Thoracic aorta (tissue), 2 donors: ENCODE measurements around the gene ARHGEF11. TPM values are rescaled to one million over a fixed set of nuclear protein-coding genes. Genes with fewer than 3 reads are reported as not detected.

Source experiments
- ATAC-seq: fragments of 150-250 bp; one replicate; pipeline ENCODE4 v1.8.0; 2017; ENCODE audit warnings: low read depth; ENCODE audit not compliant: insufficient number of reproducible peaks, low FRiP score
- DNase-seq: peaks from one replicate; pipeline ENCODE4 v3.0.0-alpha.2; 2020; ENCODE audit warnings: low spot score
- H3K27ac ChIP-seq, 2 donors: fragments of 200-600 bp; sonication (generic); 1 replicate in 1 of 2; 2 replicates in 1 of 2; pipeline ENCODE4 v1.5.1; 2016; ENCODE audit warnings: mild to moderate bottlenecking in 2 of 2, moderate library complexity in 2 of 2
- H3K27me3 ChIP-seq: fragments of 200-600 bp; sonication (generic); replicated peaks from 2 replicates; pipeline ENCODE4 v1.6.0; 2016; ENCODE audit warnings: mild to moderate bottlenecking; ENCODE audit not compliant: insufficient read depth
- H3K36me3 ChIP-seq: fragments of 200-600 bp; sonication (generic); one replicate; pipeline ENCODE4 v1.5.1; 2016
- H3K4me1 ChIP-seq, 2 donors: fragments of 200-600 bp; sonication (generic); 1 replicate in 1 of 2; 2 replicates in 1 of 2; pipeline versions ENCODE4 v1.5.1 to v1.6.0; 2016; ENCODE audit warnings: low read depth in 2 of 2, mild to moderate bottlenecking in 1 of 2; ENCODE audit not compliant: control insufficient read depth in 1 of 2
- H3K4me3 ChIP-seq: fragments of 200-600 bp; sonication (generic); 2 replicates; pipeline ENCODE4 v1.5.1; 2016; ENCODE audit warnings: mild to moderate bottlenecking
- H3K9me3 ChIP-seq: fragments of 200-600 bp; sonication (generic); 2 replicates; pipeline ENCODE4 v1.5.1; 2016
- total RNA-seq, 2 donors: library from RNA; depleted of rRNA; stranded (reverse); fragments of >200 nt; gene quantifications; one replicate each; pipeline versions ENCODE4 v1.1.0 to v1.2.3, GENCODE V29; 2016
- TF ChIP-seq, protein P1 (sequence below): fragments of 200-600 bp; sonication (generic); IDR thresholded peaks from one replicate; pipeline ENCODE4 v1.5.1; 2019; ENCODE audit warnings: antibody characterized with exemption

ARHGEF11 gene
- total RNA-seq, 2 donors from 2014 or later = 40.3 to 40.6 TPM

DNA sequence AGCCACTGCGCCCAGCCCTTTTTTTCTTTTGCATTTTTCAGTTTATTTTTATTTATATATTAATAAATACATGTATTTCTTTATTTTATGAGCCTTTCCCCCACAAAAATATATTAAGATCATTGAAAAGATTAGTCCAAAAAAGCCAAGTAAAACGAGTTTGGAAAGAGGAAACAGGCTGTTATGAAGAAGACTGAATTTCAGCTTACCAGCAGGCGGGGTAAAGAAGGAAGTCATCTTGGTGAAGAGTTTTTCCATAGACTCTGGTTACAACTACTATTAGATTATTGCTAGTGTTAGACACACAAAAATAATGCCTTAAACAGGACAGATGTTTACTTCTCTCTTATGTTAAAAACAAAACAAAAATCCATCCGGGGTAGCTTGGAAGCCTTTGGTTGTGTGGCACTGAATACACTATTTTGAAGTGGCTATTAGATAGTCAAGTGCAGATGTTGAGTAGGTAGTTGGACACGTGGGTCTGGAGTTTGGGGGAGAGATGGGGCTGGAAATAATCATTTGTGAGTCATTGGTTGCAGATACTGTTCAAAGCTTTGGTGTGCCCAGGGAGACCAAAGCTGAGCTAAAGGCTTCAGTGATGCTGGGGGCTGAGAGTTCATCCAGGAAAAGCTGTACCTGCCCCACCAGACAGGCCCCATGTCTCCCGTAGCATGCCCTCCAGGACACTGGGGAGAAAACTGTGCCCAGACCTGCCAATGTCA lies 133.8 kb downstream of the ARHGEF11 start:
- Histone ChIP-seq H3K9me3 (no peaks in the 10 kb centered on the region), H3K4me1 (no peaks in the 10 kb centered on the region), H3K4me3 (no peak overlapping the region), H3K36me3 (peaks cover 4% of the 10 kb centered on the region), H3K27me3 (no peaks in the 10 kb centered on the region), H3K27ac (no peak overlapping the region)
- ATAC-seq (no peak), DNase-seq (no peak)
- TF ChIP-seq, protein P1, sequence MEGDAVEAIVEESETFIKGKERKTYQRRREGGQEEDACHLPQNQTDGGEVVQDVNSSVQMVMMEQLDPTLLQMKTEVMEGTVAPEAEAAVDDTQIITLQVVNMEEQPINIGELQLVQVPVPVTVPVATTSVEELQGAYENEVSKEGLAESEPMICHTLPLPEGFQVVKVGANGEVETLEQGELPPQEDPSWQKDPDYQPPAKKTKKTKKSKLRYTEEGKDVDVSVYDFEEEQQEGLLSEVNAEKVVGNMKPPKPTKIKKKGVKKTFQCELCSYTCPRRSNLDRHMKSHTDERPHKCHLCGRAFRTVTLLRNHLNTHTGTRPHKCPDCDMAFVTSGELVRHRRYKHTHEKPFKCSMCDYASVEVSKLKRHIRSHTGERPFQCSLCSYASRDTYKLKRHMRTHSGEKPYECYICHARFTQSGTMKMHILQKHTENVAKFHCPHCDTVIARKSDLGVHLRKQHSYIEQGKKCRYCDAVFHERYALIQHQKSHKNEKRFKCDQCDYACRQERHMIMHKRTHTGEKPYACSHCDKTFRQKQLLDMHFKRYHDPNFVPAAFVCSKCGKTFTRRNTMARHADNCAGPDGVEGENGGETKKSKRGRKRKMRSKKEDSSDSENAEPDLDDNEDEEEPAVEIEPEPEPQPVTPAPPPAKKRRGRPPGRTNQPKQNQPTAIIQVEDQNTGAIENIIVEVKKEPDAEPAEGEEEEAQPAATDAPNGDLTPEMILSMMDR = no peak

DNA sequence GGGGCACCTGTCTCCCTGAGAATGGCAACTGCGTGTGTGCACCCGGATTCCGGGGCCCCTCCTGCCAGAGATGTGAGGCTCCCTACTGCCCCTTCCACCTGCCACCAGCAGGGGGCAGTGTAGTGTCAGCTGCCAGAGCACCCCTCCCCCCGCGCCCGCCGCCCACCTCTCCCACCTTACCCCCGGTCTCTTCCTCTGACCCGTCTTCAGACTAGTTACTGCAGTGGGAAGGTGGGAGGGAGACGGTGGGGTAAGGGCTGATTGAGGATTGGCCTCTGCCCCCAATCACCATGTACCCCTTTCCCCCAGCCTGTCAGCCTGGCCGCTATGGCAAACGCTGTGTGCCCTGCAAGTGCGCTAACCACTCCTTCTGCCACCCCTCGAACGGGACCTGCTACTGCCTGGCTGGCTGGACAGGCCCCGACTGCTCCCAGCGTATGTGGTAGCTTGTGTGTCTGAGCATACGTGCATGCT lies 135.2 kb downstream of the ARHGEF11 start:
- Histone ChIP-seq H3K27me3 (no peaks in the 10 kb centered on the region), H3K4me3 (no peak overlapping the region), H3K4me1 (no peaks in the 10 kb centered on the region), H3K9me3 (no peaks in the 10 kb centered on the region), H3K27ac (no peak overlapping the region), H3K36me3 (peaks cover 4% of the 10 kb centered on the region)
- TF ChIP-seq, protein P1 = peak; percentile 79
- ATAC-seq = no peak
- no peak for DNase-seq

DNA sequence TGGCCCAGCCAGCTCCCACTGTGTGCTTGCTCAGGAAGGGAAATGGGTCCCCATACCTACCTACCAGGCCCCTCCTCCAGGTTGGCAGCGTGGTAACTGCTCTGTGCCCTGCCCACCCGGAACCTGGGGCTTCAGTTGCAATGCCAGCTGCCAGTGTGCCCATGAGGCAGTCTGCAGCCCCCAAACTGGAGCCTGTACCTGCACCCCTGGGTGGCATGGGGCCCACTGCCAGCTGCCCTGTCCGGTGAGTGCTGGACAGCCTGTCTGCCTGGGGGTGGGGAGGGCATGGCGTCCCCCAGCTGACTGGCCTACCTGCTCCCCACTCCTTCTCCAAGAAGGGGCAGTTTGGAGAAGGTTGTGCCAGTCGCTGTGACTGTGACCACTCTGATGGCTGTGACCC lies 135.9 kb downstream of the ARHGEF11 start:
- Histone ChIP-seq H3K4me1 (no peaks in the 10 kb centered on the region), H3K36me3 (peaks cover 4% of the 10 kb centered on the region), H3K27ac (no peak overlapping the region), H3K27me3 (no peaks in the 10 kb centered on the region), H3K9me3 (no peaks in the 10 kb centered on the region), H3K4me3 (no peak overlapping the region)
- no peak for DNase-seq
- no peak for ATAC-seq
- TF ChIP-seq, protein P1 = no peak

DNA sequence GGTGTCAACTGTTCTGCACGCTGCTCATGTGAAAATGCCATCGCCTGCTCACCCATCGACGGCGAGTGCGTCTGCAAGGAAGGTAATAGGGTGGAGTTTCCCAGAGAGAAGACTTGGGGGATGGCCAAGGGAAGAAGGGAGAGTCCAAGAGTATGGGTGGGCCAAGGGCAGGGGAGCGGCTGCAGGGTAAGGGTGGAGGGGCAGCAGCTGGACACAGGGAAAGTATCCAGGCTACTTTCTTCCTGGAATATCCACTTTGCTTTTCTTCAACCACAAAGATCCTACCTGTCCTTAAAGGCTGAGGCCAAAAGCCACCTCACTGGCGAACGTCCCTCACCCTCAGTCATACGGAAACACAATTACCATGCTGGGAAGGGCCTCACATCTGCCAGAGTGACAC lies 136.6 kb downstream of the ARHGEF11 start:
- Histone ChIP-seq H3K9me3 (no peaks in the 10 kb centered on the region), H3K36me3 (peaks cover 4% of the 10 kb centered on the region), H3K4me1 (no peaks in the 10 kb centered on the region), H3K27me3 (no peaks in the 10 kb centered on the region), H3K27ac (no peak overlapping the region), H3K4me3 (no peak overlapping the region)
- no peak for DNase-seq
- TF ChIP-seq, protein P1 = no peak
- no peak for ATAC-seq

DNA sequence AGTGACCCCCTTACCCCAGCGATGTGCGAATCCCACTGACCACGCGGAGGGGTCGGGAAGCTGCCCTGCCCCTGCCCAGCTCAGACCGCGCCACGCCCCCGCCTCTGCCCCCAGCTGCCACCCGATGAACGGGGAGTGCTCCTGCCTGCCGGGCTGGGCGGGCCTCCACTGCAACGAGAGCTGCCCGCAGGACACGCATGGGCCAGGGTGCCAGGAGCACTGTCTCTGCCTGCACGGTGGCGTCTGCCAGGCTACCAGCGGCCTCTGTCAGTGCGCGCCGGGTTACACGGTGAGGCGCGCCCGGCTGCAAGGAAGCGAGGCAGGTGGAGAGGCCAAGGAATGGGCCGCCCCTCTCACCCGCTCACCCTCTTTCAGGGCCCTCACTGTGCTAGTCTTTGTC lies 137.0 kb downstream of the ARHGEF11 start:
- TF ChIP-seq, protein P1 = no peak
- DNase-seq (no peak), ATAC-seq (no peak)
- Histone ChIP-seq H3K27ac (no peak overlapping the region), H3K4me3 (no peak overlapping the region), H3K4me1 (no peaks in the 10 kb centered on the region), H3K9me3 (no peaks in the 10 kb centered on the region), H3K27me3 (no peaks in the 10 kb centered on the region), H3K36me3 (peaks cover 4% of the 10 kb centered on the region)
